ENCODE measurements around the gene PRKCA.
"Not testable (repeated sequence)": the region's sequence is repeated elsewhere in the genome, so short reads cannot be mapped to it uniquely, and the experiment has no call there.

Gene PRKCA

DNA sequence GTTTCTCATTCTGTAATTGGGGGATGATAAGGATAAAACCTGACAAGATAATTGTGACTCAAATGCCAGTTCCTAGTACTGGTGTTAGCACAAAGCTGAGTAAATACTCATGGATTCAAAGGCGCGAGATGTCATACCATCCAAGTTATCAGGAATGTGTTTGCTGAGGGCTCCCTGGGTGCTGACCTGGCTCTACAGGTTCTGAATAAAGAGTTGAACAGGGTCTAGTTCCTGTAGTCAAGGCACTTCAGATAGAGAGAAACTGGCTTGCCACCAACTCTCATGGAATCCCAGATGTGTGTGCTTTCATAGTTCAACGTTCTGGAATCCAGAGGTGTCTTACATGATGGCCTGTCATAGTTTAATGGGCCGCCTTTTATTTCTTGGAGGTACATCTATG lies 141.6 kb downstream of the PRKCA start:
- DNase-seq, result no peak

DNA sequence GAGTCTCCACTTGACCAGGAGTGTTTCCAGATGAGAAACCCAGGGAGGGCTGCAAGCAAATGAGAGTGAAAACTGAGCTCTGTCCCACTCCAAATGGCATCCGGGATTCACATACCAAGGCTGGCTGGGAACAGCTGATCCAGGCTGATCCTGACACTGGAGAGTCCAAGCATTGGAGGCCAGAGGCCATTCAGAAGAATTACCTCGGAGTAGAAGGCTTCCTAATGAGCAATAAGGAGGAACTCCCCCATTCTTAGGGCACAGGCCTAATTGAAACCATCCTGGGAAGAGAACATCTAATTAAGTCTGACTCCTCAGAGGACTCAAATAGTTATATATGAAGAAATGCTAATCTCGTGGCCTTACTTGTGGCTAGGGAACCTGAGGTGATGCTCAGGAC lies 142.8 kb downstream of the PRKCA start:
- DNase-seq, result no peak

DNA sequence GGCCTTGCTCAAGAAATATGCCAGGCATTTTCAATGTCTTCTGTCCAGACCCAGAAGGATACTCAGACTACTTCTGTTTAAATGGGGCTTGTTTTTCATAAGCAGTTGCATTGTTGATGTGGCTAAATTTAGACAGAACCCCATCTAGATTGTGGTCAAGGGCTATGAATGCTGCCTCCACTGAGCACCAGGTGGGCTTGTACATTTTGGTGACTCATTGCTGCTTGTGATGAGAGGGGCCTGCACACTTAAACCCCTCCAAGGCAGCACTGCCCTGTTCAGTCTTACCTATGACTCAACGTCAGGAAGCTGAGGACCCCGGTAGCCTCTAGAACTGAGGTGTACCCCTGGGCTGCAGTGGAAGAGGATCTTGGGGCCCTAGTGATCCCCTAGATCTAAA lies 144.0 kb downstream of the PRKCA start:
- DNase-seq, result no peak

DNA sequence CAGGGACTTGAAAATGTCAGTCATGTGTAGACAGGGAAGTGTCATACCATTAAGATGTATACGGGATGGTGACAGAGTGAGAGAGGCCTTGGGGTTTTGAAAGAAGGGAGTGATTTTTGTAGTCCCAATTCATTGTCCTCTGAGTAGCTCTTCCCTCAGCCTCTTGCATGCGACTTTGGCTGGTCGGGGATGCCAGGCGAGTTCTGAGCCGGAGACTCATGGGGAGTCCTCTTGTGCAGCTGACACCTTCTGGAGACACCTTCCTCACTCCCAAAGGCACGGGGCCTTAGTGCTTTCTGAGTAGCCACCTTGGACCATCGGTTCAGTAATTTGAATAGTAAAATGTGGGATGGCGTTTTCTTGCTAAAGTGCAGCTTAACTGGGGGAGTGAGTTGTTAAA lies 144.7 kb downstream of the PRKCA start:
- DNase-seq, result no peak

DNA sequence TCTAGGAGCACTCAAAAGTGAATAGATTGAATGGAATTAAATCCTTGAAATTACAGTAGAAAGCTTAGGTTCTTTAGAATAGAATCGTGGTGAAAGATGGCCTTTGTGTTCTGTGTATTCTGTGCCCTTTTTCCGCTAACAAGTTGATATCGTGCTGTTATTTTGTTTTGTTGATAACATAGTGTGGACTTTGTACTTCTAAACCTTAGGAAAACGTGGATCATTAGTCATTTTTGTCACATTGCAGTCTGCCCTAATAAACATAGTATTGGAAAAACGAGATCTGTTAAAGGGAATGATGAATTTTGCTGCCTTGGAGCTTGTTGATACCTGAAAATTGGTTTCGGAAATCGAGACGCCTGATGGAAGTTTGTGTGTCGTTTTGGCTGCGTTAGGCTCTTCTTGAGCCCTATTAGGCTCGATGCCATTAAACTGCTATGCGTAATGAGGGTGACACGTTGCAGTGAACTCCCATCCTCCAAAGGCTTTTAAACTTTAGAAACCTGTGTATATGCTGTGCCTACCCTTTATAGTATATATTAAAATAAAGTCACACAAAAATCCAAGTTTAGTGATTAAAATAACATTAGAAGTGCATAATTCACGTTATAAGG lies 145.7 kb downstream of the PRKCA start:
- peak; percentile 27 for DNase-seq

DNA sequence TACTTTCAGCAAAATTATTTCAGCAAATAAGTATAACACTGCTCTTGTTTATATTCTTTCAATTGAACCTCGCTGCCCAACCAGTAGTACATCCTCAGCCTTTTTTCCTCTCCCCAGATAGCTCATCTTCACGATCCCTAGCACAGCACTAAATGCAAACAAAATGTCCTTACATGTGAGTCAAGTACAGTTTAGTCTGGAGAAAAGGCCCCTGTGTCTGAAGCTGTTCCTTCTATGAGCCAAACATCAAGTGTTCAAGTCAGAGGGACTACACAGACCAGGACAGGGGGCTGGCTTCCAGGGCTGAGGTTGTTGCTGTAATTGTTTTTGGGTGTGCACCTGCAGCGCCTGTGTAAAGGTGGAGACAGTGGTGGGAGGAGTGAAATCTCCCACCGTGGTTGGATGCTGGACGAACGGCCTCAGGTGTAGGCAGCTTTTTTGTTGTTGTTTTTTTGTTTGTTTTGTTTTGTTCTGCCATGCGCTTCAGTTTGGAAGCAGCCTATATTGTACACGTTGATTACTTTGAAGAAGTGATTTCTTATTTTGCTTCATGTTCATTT lies 147.1 kb downstream of the PRKCA start:
- DNase-seq, result peak; percentile 39

DNA sequence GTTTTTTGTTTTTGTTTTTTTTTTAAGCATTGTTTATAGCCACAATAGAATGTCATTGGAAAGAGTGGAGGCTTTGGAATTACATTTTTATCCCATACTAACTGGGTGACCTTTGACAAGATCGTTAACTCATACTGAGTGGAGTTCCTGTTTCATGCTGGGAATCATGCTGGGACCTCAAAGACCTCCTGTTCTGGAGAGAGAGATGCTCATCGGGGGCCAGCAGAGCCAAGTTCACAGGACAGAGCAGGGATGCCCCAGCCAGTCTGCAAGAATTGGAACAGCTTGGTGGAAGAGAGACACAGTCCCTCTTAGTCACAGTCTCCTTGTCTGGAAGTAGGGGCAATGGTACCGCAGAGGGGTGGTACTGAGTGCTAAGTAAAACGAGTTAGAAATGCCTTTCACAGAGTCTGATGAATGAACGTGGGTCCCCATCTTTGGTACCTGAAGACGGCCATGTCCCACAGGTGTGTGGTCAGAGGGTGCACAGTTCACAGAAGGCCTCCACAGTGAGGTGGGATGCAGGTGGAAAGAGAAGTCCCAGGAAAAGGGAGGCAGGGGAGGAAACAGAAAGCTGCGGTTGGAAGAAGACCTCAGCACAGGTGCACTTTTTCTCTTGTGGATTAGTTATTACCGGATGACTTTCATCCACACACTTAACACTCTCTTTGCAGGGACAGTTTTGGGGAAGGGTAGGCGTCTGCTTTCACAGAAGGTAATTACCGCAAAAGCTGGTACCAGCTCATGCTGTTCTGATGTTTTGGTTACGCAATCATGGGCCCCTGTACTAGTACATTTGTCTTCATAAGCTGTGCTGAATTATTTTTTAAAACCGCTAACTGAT lies 147.8 kb downstream of the PRKCA start:
- DNase-seq, result peak; percentile 72

DNA sequence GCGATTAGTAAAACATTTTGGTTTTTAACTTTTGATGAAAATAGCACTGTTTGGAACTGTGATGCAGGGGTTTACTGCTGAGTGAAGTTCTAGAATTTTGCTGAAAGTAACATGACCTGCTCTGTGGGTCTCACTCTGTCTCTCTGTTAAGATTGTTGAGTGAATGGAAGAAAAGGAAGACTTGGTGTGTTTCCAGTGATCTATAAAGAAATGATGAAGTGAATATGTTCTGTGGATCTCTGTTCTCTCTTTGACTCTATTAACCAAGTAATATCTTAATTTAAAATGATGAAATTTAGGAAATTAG lies 148.4 kb downstream of the PRKCA start:
- DNase-seq, result no peak

DNA sequence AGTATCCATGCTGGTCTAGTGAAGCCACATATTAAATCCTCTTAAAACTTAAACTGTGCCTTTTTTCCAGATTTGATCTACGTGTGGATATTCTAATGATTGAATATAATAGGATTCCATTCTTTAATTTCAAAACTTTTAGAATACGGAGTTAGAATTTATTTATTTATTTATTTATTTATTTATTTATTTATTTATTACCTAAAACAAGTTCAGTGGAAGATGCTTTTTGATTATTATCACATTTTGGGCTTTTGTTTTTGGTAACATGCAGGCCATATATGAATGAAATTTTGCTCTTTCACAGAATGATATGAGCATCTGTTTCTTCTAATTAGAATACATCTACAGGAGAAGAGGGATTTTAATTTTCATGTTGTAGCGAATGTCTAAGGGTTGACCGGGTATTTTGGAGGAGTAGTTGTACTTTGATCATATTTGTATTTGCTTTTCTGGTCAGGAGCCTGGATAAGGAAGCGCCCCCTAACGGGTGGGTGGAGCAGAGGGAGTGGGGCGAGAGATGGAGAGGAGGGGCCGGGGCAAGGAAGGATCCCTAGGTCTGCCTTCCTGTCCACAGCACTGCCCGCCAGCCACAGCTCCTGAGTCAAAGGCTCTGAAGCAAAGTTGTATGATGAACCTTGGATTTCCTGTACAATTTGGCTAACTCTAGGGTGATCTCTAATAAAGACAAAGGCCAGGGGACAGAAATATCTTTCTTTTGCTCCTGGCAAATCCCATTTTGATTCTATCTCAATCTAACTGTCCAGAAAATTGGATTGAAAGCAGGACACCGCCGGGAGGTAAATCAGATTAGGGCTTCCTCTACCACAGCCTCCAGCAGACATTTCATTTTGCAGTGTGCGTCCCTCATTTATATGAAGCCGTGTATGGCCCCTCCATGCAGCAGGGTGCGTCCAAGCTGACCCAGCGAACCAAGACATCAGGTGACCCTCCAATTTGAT lies 149.1 kb downstream of the PRKCA start:
- DNase-seq, result peak; percentile 40

DNA sequence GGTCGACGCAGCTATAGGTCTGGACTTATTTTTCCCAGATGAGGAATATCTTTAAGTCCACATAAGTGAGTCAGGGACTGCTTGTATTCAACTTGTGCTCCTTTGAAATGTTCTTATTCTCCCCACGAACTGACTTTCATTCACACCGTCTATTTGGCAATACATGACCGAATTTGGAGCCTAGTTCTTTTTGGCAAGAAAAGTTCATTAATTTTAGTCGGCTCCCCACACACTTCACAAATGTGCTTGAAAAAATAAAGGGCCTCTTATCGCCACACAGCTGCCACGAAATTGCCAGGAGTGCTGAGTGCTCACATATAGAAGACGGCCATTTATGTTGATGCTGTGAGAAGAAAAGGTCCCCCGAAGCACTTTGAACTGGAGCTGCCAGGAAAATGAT lies 152.6 kb downstream of the PRKCA start:
- DNase-seq, result no peak

DNA sequence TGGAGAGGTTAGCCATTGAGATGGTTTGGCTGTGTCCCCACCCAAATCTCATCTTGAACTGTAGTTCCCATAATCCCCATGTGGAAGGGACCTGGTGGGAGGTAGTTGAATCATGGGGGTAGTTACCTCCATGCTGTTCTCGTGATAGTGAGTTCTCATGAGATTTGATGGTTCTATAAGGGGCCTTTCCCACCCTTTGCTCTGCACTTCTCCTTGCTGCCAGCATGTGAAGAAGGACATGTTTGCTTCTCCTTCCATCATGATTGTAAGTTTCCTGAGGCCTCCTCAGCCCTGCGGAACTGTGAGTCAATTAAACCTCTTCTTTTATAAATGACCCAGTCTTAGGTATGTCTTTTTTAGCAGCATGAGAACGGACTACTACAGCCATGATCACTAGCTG lies 155.1 kb downstream of the PRKCA start:
- DNase-seq, result not testable (repeated sequence)

DNA sequence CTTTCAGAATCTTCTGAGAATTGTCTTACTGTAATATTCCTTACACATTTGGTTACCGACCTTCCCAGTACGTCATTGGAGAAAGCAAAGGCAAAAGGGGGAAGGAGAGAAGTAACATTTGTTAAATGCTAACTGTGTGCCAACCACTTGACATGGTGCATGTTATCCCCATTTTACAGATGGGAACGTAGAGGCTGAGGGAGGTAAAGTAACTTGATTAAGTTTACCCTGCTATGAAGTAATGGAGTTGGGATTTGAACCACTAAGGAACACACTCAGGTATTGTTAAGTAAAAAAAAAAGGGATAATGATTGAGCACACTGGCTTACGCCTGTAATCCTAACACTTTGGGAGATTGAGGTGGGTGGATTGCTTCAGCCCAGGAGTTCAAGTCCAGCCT lies 156.4 kb downstream of the PRKCA start:
- no peak for DNase-seq

DNA sequence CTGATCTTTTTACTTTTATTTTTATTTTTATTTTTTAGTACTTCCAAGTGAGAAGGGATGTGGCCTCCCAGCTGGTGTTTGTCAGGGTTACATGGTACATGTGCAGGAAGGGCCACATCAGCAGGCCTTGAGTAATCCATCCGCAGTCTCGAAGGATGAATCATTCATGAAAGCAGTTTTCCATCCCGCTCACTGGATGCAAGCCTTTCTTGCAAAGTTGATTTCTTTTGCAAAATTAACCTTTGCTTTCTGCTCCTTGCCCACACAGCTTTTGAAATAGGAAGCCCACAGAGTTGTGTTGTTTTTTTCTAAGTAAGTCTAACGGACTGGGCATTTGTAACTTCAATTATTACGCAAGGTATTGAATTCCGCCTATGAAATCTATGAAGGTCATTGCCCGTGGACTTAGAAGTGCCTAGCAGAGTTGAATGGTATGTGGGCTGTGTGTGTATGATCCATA lies 157.4 kb downstream of the PRKCA start:
- no peak for DNase-seq

DNA sequence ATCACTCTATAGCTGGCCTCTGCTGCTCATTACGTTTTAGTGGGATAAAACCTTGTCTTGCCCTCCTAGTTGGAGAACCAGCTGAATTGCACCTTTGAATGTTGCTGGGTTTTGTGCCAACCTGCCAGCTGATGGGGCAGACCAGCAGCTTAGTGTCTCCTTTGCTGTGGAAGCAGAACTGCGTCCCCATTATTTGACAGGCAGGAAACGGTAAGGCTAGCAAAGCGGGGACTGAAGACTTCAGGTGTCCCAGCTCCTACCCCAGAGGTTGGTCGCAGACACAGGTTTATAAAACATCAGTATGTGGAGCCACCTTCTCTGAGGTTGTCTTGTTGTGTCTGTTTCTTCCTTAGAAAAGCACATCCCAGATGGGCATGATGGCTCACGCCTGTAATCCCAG lies 158.1 kb downstream of the PRKCA start:
- no peak for DNase-seq

DNA sequence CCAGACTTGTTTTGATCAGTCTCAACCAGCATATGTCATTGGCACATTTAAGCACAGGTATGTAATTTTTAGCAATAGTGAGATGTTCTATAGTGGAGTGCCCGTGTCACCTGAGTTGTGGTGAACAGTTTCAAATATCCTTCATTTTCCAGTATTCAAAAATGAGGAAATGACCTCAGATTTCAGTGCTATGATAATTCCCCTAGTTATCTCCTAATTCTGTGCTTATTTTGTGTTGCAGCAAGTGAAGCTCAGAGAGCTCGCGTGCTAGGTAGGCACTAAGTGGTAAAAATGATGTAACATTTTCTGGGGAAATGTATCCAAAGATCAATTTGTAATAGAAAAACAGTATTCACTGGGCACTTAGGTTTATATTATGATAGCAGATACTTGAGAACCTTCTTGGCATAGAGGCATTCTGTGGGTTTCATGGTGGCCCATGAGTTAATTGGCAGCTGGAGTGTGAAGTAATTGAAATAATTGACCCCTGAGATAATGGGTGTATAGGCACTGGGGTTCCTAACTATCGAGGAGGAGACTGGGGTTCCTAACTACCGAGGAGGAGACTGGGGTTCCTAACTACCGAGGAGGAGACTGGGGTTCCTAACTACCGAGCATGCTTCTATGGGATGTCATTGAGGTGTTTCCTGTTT lies 159.1 kb downstream of the PRKCA start:
- no peak for DNase-seq

DNA sequence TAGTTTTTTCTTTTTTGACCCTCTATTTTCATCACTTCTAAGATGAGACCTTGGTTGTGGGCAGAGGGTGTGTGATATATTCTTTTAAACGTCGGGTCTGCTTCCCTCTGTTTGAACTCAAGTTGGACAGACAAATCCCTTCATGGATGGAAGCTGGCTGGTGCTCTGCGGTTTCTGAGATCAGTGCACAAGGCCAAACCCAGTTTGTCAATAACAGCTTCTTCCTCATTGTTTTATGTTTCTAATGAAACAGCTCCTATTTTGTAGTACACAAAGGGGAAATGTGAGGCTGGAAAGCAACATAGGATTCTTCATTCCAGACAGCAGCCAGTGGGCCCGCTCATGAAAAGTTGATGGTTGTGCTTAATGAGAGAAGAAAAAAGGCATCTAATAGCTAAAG lies 159.6 kb downstream of the PRKCA start:
- no peak for DNase-seq

DNA sequence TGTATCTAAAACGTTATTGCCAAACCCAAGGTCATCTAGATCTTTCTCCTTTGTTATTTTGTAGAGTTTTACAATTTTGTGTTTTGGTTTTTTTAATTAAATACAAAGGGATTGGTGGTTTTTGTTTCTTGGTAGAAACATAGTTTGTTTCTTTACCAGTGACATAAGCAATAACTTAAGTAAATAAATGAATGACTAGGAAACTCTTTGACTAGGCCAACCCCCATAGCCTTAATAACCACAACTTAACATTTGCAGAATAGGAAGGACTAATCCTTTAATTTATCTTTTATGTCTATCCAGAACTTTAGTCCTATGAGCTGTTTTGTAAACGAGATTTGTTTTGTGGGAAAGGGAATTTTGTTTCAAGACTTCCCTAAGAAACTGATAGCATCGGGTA lies 162.5 kb downstream of the PRKCA start:
- DNase-seq, result no peak

DNA sequence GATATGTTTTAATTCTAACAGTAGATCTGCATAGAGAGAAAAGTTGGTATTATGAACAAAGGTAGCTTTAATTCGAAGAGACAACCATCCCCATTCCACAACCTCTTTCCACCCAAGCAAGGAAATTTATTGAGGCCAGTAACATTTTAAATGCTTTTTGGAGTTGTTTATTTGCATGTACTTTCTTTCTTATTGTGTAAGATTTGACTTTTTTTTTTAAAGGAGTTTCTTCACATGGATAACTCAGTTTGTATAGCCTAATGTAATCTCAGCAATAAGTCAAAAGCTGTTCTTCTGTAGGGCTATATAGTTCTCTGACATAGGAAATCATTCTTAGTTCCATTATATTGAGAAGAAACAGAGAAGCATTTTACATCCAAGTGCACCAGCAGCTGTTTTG lies 163.3 kb downstream of the PRKCA start:
- no peak for DNase-seq

DNA sequence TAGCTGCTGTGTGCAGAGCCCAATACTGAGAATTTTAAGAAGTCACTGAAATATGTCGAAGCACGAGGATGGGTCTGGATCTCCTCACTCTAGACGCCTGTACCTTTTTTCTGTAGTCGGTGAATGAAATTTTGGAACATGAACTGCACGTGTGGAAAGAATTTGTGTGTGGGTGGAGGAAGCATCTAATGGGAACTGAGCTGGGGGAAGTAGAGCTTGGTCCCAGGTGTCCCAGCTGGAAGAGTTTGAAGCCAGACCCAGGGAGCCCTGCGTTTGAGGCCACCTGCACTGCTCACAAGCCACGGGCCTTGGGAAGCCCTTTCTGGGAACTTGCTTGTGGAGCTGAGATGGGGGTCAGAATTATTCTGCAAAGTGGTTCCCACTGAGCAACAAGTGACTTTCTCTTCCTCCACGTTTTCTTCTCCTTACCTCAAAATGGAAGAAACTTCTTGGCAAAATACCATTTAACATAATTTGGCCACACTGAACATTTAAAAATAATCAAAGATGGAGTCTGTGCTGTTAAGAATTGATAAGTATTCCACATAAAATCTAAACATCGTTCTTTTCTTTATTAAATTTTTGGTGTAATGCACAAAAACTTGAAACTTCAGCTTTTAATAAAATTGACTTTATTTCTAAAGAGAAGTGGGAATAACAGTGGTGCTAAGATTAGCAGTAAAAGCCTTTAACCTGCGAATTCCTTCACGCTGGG lies 163.8 kb downstream of the PRKCA start:
- DNase-seq, result no peak

DNA sequence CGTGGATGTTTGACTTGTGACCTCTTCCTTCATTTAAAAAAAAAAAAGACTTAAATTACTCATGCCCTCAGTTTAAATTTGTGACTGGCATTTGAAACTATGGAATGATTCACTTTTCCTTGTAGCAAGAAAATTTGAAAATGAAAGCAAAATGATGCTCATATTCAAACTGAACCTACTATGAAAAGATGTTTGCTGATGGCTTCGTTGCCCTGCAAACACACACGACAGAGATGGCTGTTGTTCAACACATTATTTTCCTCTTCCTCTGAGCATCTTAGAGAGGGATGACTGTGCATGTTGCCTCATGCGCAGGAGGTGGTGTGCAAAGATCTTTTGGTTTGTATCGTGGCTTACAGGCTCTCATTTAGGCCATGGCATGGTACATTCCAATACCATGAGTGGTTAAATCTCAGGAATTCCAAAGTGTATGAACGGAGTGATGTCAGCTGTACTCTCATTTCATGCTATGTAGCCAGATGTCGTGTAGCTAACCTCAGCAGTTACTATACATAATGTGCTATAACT lies 164.5 kb downstream of the PRKCA start:
- DNase-seq, result no peak

DNA sequence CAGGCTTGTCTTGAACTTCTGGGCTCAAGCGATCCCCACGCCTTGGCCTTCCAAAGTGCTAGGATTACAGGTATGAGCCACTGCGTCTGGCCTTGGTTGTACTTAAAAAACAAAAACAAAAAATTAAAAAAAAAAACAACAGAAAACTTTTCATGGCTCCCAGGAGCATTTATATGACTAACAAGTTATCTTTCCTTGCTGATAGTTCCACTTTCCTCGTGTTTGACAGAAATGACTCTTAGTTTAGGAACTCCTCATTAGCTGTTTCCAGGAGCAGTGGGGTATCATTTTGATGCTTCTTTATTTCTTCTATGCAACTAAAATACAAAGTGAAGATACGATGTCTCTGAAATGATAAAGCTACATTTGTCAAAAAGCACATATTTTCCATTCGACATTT lies 165.4 kb downstream of the PRKCA start:
- DNase-seq, result no peak

Data from NCI-H69 (cell line).